Putamen (tissue), 1 donor: ENCODE results near the gene RSRC1.

Experiments
- DNase-seq: peaks from one replicate; pipeline ENCODE4 v3.0.0-alpha.2; 2016; ENCODE audit warnings: low spot score

RSRC1 gene

GRCh38 chr3:158128755-158129154, 18.9 kb downstream of the RSRC1 start:
- no peak for DNase-seq

DNA sequence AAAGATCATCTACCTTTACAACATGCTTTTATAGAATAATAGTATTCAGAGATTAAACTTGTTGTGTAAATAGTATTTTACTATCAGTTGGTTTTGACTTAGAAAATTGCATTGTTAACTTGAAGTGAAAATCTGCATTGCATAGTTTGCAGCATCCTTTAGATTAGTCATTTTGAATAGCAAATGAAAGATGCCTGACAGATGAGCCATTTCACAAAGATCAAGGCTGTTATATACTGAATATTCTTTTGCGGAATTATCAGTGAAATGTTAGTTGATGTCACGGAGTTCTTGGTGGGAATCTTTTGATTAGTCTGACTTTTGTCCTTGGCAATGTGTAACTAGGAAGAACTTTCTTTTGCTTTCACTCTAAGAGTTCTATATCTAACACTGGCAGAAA, 24.5 kb downstream of the RSRC1 start:
- no peak for DNase-seq

DNA sequence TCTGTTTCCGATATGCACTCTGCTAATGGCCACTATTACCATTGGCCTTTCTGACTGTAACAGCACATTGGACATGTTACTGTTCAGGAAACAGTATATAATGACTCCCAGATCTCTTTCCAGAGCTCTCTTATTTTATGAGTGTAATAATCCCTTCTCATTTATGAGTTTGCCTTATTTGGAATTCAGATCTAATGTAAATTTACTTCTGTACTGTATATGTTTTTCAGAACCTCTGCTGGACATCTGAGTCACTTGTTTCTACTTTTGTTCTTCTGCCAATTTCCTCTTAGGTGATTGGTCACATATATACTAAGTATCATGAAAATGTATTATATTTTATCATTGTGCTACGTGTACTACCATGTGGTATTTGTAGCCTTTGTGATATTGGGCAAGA, 30.5 kb downstream of the RSRC1 start:
- DNase-seq, result no peak

- DNase-seq, result no peak
Measured at GRCh38 chr3:158148218-158148617, 38.3 kb downstream of the RSRC1 start.

DNA sequence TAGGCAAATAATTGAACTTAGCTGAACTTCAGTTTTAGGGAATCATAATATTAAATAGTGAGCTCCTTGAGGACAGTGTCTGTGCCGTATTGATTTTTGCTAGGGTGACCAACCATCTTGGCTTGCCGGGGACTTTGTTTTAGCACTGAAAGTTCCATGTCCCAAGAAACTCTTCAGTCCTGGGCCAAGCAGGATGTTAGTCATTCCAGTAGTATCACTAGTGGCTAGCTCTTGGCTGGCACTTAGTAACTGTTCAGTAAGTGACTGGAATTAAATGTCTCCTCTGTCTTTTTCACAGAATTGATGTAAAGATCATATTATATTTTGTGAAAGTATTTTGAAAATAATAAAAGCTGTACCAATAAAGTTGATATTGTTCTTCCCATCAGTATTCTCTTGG, 42.3 kb downstream of the RSRC1 start:
- DNase-seq, result no peak

GRCh38 chr3:158158969-158159368, 49.1 kb downstream of the RSRC1 start:
- no peak for DNase-seq

GRCh38 chr3:158159714-158160113, 49.8 kb downstream of the RSRC1 start:
- no peak for DNase-seq

DNA sequence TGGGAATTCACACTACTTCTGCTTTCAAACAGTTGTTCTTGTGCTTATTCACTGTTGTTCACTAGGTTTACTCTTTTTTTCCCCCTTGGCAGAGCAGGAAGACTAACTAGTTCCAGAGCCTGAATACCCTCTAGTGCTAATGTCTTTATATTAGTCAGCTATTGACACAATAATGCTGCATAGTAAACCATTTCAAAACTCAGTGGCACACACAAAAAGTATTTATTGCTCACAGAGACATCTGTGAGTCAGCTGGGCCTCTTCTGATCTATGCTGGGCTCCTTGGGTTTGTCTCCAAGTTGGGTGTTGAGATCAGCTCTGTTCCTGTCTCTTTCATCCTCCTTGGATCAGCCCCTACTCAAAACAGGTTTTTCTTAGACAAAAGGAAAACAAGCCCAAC, 51.1 kb downstream of the RSRC1 start:
- no peak for DNase-seq

- DNase-seq, result no peak
Measured at GRCh38 chr3:158165141-158165655, 55.3 kb downstream of the RSRC1 start.

- no peak for DNase-seq
Measured at GRCh38 chr3:158165730-158166129, 55.8 kb downstream of the RSRC1 start.

GRCh38 chr3:158166223-158166622, 56.3 kb downstream of the RSRC1 start:
- DNase-seq, result no peak

DNA sequence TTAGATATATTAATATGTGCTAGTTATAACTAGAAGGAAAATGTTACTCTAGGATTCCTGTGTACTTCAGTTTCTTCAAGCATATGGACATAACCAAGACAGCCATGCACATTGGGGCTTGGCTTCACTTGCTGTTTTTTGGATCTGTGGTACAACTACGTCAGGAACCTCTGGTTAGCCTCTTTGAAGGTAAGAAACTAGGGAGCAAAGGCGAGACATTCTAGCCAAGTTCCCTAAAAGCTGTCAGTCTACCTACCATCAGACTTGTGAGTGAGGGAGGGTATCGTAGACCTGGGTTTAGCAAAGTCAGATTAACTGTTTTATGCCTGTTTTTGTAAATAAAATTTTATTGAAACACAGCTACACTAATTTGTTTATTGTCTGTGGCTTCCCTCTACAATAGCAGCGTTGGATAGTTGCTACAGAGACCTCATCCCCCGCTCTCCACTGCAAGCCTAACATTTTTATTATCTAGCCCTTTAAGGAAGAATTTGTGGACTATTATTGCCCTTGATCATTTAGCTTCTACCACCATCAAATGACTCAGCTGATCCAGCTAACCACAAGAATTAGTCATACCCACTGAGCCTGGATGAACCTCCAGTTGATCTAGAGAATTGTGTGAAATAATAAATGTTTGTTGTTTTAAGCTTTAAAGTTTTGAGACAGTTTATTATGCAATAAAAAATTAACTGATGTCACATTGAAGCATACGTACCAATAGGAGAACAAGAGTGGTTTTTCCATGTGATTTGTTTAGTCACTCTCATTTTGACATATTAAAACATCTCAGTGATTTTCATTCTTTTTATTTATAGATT, 58.1 kb downstream of the RSRC1 start:
- no peak for DNase-seq

- no peak for DNase-seq
Measured at GRCh38 chr3:158169091-158169491, 59.2 kb downstream of the RSRC1 start.

GRCh38 chr3:158181096-158181495, 71.2 kb downstream of the RSRC1 start:
- DNase-seq, result no peak

GRCh38 chr3:158185711-158186110, 75.8 kb downstream of the RSRC1 start:
- no peak for DNase-seq

- DNase-seq, result no peak
Measured at GRCh38 chr3:158200955-158201354, 91.1 kb downstream of the RSRC1 start.

- no peak for DNase-seq
Measured at GRCh38 chr3:158205324-158205723, 95.4 kb downstream of the RSRC1 start.

GRCh38 chr3:158205994-158206393, 96.1 kb downstream of the RSRC1 start:
- no peak for DNase-seq

DNA sequence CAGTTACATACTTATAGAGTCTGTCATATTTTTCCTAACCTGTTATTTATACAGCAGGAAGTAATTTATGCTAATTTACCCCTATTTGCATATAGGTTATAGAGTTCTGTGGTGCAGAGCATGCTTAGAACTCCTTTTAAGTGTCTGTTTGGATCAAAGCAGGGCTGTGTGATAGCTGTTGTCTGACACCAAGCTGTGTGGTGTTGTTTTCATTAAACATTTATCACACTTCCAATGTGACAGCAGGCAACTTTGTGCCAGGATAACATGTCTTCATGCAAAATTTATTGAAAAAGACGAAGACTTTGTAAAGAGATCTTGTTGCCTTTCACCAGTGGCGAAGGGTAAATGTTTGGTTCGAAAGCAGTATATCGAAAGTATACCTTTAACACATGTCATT, 100.2 kb downstream of the RSRC1 start:
- no peak for DNase-seq

DNA sequence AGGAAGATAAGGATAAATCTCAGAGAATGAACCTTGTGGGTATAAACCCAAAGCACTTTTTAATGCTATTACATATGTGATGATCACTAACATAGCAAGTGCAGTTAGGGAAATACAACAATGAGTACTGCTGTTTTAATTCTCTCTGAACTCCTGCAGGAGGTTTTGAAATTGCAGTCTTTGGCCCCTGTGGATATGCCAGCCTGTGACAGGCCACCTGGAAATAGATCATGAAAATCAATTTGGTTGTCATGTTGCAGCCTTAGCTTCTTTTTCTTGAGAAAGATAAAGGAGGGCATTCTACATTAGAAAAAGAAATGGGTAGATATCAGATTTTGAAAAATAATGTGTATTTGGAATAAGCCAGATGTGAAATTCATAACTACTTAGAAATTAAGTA, 103.6 kb downstream of the RSRC1 start:
- DNase-seq, result no peak

DNA sequence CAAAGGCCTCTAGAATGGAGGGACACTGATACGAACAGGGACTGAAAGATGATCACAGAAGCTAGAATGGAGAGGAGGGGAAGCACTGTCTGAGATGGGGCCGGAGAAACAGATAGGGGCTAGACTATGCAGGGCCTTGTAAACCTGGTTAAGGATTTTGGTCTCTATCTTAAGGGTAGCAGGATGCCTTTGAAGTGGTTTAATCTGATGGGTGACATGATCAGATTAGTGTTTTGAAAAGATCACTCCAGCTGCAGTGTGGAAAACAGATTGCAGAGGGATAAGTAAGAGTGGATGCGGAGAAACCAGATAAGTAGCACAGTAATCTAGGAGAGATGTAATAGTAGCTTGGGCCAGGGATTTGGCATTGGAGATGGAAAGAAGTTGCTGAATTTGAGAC, 108.1 kb downstream of the RSRC1 start:
- DNase-seq, result no peak

DNA sequence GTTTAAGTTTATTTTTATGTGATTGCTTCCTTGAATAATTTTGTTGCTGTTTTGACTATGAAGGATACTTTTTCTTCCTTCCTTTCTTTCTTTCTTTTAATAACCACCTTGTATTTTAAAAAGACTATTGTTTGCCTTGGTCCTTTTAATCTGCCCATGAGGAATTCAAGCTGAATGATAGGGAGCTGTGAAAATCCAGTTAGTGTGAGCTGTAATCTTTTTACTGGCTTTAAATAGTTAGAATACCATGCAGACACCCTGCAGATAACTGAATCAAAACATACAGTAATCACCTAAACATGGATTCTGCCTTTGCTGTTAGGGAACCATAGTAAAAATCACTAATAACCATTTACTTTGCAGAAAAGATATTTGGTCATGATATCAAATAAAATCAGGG, 110.7 kb downstream of the RSRC1 start:
- no peak for DNase-seq

DNA sequence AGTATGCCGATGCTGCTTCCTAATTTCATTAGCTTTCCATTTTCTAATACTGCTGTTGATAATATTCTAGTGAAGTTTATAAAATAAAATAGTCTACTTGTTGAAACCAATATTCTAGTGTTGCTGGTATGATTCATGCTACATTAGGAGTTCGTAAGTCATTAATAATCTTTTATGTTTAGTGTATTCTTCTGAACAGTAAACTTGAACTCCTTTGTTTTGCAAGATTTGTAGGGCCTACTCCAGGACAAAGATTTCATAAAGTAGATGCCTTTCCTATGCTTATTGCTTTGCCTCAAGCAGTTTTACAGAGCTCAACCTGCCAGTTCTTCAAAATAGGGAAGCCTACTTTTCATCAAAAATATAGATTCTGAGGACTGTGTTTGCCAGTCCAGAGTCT, 111.5 kb downstream of the RSRC1 start:
- no peak for DNase-seq

- no peak for DNase-seq
Measured at GRCh38 chr3:158226429-158226828, 116.5 kb downstream of the RSRC1 start.
